ENCODE data around the gene CDC42. TPM values are rescaled to one million over a fixed set of nuclear protein-coding genes. Genes with fewer than 3 reads are reported as not detected.

Gene CDC42
- total and polyA plus RNA-seq, 2 of the 13 experiments (the other 11 are each of a cell fraction or from before 2014, with no cell fraction given) = 138 to 237 TPM

- TF ChIP-seq MLX (CRISPR knock-in tag; IDR thresholded peaks at IDR 0.05) (no peak), SMARCE1 (IDR thresholded peaks at IDR 0.05; ENCODE audit: borderline replicate concordance) (no peak), ZKSCAN8 (CRISPR knock-in tag; IDR thresholded peaks at IDR 0.05; ENCODE audit: borderline replicate concordance) (peak; percentile 35; the same call in 1 of the 2 replicates), ZNF776 (CRISPR knock-in tag; IDR thresholded peaks at IDR 0.05) (no peak), MAFG (CRISPR knock-in tag; IDR thresholded peaks at IDR 0.05) (no peak), BRF2 (CRISPR knock-in tag; IDR thresholded peaks at IDR 0.05) (no peak), ATF3 (CRISPR knock-in tag; IDR thresholded peaks at IDR 0.05) (peak; percentile 54; the same call in 1 of the 2 replicates), KDM3A (CRISPR knock-in tag; IDR thresholded peaks at IDR 0.05; ENCODE audit: low read depth) (no peak), FLYWCH1 (CRISPR knock-in tag; IDR thresholded peaks at IDR 0.05) (no peak), HMGXB4 (CRISPR knock-in tag; IDR thresholded peaks at IDR 0.05; ENCODE audit: borderline replicate concordance in 1 of 2, low read depth in 1 of 2) (peak in 1 of 2 experiments; percentile 37; a peak in 1 of 4 replicates), PATZ1 (CRISPR knock-in tag; IDR thresholded peaks at IDR 0.05) (peak; percentile 69), CSRNP1 (CRISPR knock-in tag; IDR thresholded peaks at IDR 0.05) (no peak), ZFYVE20 (CRISPR knock-in tag; IDR thresholded peaks at IDR 0.05; ENCODE audit: borderline replicate concordance, low read depth) (no peak), ZNF260 (CRISPR knock-in tag; IDR thresholded peaks at IDR 0.05; ENCODE audit: borderline replicate concordance, low read depth) (no peak), SP5 (CRISPR knock-in tag; IDR thresholded peaks at IDR 0.05; ENCODE audit: borderline replicate concordance, low read depth) (peak; percentile 66; the same call in 1 of the 2 replicates), SRY (CRISPR knock-in tag; IDR thresholded peaks at IDR 0.05) (no peak), RAD51 (IDR thresholded peaks at IDR 0.05; ENCODE audit: borderline replicate concordance) (no peak), SOX6 (IDR thresholded peaks at IDR 0.05) (no peak), SOX6 (CRISPR knock-in tag; IDR thresholded peaks at IDR 0.05) (peak; percentile 35; the same call in 1 of the 2 replicates), ZNF678 (CRISPR knock-in tag; IDR thresholded peaks at IDR 0.05) (no peak), ZMYM2 (CRISPR knock-in tag; IDR thresholded peaks at IDR 0.05) (no peak), XBP1 (CRISPR knock-in tag; IDR thresholded peaks at IDR 0.05) (no peak)
Measured at GRCh38 chr1:22025368-22026155, 26.9 kb upstream of the CDC42 start (continued).

Measured in HepG2 (cell line).